Measurements from ENCODE around the gene FBXL7. TPM values are rescaled to one million over a fixed set of nuclear protein-coding genes. Genes with fewer than 3 reads are reported as not detected.

FBXL7 gene
- not detected in 2 replicates for total RNA-seq (2011; cell fraction: chromatin; rRNA removed; ENCODE audit: low replicate concordance)
- not detected in 2 replicates for total RNA-seq (2011; cell fraction: nucleolus; rRNA removed)
- total RNA-seq (2011; cell fraction: nucleoplasm; rRNA removed), result not detected in 2 replicates
- total RNA-seq (2014; rRNA removed), result not detected in 2 replicates
- total RNA-seq (2014; rRNA removed; fragmentation: Illumina TruSeq; extraction: Trizol), result not detected in 2 replicates
- not detected in 2 replicates for total RNA-seq (2015; rRNA removed; fragmentation: Illumina TruSeq; extraction: Trizol)
- total RNA-seq (2021), result 0.04 and 0.09 TPM in 2 replicates
- polyA plus RNA-seq (2011; rRNA removed), result not detected in 2 replicates
- not detected in 2 replicates for polyA plus RNA-seq (2011; cell fraction: cytosol; rRNA removed)
- not detected in 2 replicates for polyA plus RNA-seq (2011; cell fraction: nucleus; rRNA removed)
- polyA plus RNA-seq (2012), result 0.03 TPM in 1 of 2 replicates, not detected in the other
- polyA plus RNA-seq (2014; fragmentation: Illumina TruSeq; extraction: Trizol), result not detected in 2 replicates
- not detected for polyA plus RNA-seq (2014; fragmentation: Nextera tagmentation; extraction: Ambion mirVana)
- polyA plus RNA-seq (2014; rRNA removed), result 0.08 TPM in 1 of 2 replicates, not detected in the other
- polyA minus RNA-seq (2011; rRNA and poly(A)+ RNA removed), result not detected in 2 replicates
- polyA minus RNA-seq (2011; cell fraction: cytosol; rRNA and poly(A)+ RNA removed), result not detected in 2 replicates
- polyA minus RNA-seq (2011; cell fraction: nucleus; rRNA and poly(A)+ RNA removed), result not detected in 2 replicates
- percentile 3 among the genes with signal in this experiment for Bru-seq, nascent RNA
- percentile 5 among the genes with signal in this experiment for BruChase-seq, experiment 1, labeled RNA remaining after a 2-hour chase
- percentile 5 among the genes with signal in this experiment for BruChase-seq, experiment 2, labeled RNA remaining after a 6-hour chase
- long read RNA-seq, experiment 1, result 0 reads
- long read RNA-seq, experiment 2, result 0 reads
- long read RNA-seq, experiment 3, result 0 reads

GRCh38 chr5:15499528-15500324, at the start of gene FBXL7:
Gene FBXL7, plus strand, starts transcription at chr5:15500180.
- POLR2A ChIA-PET, result interaction anchor here (0.6 kb wide), 1 partner anchor 50 kb away, joined by 3 read pairs; no protein-coding TSS in a partner anchor
- TF ChIP-seq ETS1 (conservative IDR thresholded peaks at IDR 0.05; ENCODE audit: control insufficient read depth, low read depth, low read length) (no peak), ZFX (CRISPR knock-in tag; IDR thresholded peaks at IDR 0.05) (no peak), ATF4 (CRISPR knock-in tag; IDR thresholded peaks at IDR 0.05) (no peak), MYBL2 (IDR thresholded peaks at IDR 0.05; ENCODE audit: low read depth) (no peak), MYBL2 (CRISPR knock-in tag; IDR thresholded peaks at IDR 0.05; ENCODE audit: borderline replicate concordance) (no peak), SMARCA5 (IDR thresholded peaks at IDR 0.05) (no peak), ZNF707 (CRISPR knock-in tag; conservative IDR thresholded peaks at IDR 0.05) (no peak), CTCF (IDR thresholded peaks at IDR 0.05 in 2 of 3, conservative IDR thresholded peaks at IDR 0.05 in 1 of 3; ENCODE audit: insufficient read depth in 2 of 3, low read depth in 1 of 3, low read length in 3 of 3) (no peak), EGR1 (conservative IDR thresholded peaks at IDR 0.05) (no peak), HNRNPLL (IDR thresholded peaks at IDR 0.05; ENCODE audit: low read depth, low read length, poor library complexity, severe bottlenecking) (no peak), RBFOX2 (IDR thresholded peaks at IDR 0.05; ENCODE audit: low read depth, low read length) (no peak)
- TF ChIP-seq, protein P1, sequence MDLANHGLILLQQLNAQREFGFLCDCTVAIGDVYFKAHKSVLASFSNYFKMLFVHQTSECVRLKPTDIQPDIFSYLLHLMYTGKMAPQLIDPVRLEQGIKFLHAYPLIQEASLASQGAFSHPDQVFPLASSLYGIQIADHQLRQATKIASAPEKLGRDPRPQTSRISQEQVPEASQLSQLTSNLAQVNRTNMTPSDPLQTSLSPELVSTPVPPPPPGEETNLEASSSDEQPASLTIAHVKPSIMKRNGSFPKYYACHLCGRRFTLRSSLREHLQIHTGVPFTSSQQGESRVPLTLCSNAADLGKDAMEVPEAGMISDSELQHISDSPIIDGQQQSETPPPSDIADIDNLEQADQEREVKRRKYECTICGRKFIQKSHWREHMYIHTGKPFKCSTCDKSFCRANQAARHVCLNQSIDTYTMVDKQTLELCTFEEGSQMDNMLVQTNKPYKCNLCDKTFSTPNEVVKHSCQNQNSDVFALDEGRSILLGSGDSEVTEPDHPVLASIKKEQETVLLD (IDR thresholded peaks at IDR 0.05), result no peak

More at GRCh38 chr5:15499528-15500324, at the start of gene FBXL7:
- no peaks in the 10 kb centered on the region for H3K79me2 ChIP-seq (ENCODE audit: control insufficient read depth, insufficient read depth, low read length)
- FAIRE-seq, result no peak
- no peak within 1 kb of the TSS for H3K4me2 ChIP-seq (ENCODE audit: insufficient read depth, low read length)
- 11% methylated on average over 49 of the region's 60 CpGs for WGBS (ENCODE audit: insufficient coverage, low coverage, missing lambda C conversion rate)
- no peak for ATAC-seq
- BruUV-seq (replicated peaks), result no TSS peak
- no peaks in the 10 kb centered on the region for H3K4me1 ChIP-seq (replicated peaks in 1 of 2; ENCODE audit: control insufficient read depth in 2 of 2, insufficient read depth in 2 of 2, low read length in 2 of 2)
- H2AFZ ChIP-seq (ENCODE audit: low read depth, low read length), result no peak within 1 kb of the TSS
- no peaks in the 10 kb centered on the region; the same call in 1 of the 2 replicates for H3K9me3 ChIP-seq (replicated peaks; ENCODE audit: control insufficient read depth, insufficient read depth, low read depth, low read length)
- H3K4me3 ChIP-seq, result no peak within 1 kb of the TSS
- no peak within 1 kb of the TSS for H3K9ac ChIP-seq (ENCODE audit: insufficient read depth in 1 of 2, low read depth in 2 of 2, low read length in 2 of 2)
- no peaks in the 10 kb centered on the region for H4K20me1 ChIP-seq (replicated peaks; ENCODE audit: control insufficient read depth, insufficient read depth, low read length)
- H3K27ac ChIP-seq (ENCODE audit: extremely low read depth, low read depth, low read length), result no peak within 1 kb of the TSS
- in situ Hi-C loops (cut with MboI) (no loop called here), intact Hi-C loops (cut with micrococcal nuclease) (no loop called here)
- no peaks in the 10 kb centered on the region for H3K36me3 ChIP-seq (ENCODE audit: control insufficient read depth, insufficient read depth, low read length)
- CTCF ChIA-PET (ENCODE audit: low intra/inter-chr PET ratio), result no interaction called here
- DNase-seq (ENCODE audit: extremely low read depth in 1 of 4, low spot score in 3 of 4), result no peak
- H3K27me3 ChIP-seq (ENCODE audit: control insufficient read depth in 2 of 2, insufficient read depth in 2 of 2, low read length in 2 of 2), result no peaks in the 10 kb centered on the region
- no peaks in the 10 kb centered on the region for H3K9me1 ChIP-seq (ENCODE audit: control insufficient read depth, insufficient read depth, low read length)

Data from K562 (cell line).